ENCODE measurements around the gene KDM4B. TPM values are rescaled to one million over a fixed set of nuclear protein-coding genes. Genes with fewer than 3 reads are reported as not detected.

Gene KDM4B
- total RNA-seq, 1 donor = 22.1 TPM

DNA sequence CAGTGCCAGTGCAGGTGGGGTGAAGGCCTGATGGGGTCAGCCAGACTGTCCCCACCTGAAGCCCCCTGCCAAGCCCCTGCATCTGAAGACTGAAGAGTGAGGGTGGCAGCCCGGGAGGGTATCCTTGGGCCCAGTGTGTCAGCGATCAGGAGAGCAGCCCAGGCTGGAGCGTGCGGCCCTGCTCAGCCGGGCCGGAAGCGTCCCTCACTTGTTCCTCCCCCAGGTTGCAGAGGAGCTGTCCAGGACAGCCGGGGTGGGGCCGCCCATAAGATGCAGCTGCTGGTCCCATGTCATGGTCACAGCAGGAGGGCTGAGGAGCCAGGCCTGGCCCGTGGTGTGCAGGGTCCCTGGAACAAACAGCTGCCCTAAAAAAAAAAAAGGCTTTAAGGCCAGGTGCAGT, 55.4 kb downstream of the KDM4B start:
- peaks cover 70% of the 10 kb centered on the region for H4K20me1 ChIP-seq (ENCODE audit: insufficient read depth, low read length)
- DNase-seq (ENCODE audit: insufficient read length, low spot score, missing footprints) = peak; percentile 14

DNA sequence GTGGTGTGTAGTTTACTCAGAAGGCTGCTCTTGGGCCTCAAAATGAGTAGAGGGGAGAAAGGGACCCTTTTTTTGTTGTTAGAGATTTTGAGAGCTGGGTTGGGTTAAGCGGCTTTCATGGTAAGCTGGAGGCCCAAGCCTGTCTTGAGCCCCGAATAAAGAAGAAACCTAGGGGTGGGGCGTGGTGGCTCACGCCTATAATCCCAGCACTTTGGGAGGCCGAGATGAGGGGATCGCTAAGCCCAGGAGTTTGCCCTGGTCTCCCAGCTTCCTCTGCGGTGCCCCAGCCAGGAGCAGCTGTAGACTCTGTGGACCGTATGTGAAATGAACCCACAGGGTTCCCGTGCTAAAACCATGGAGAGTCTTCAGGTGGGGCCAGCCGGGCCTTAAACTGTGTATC, 56.1 kb downstream of the KDM4B start:
- Histone ChIP-seq H2AFZ (ENCODE audit: low read length) (no peak overlapping the region), H4K20me1 (ENCODE audit: insufficient read depth, low read length) (peaks cover 70% of the 10 kb centered on the region), H3K27ac (ENCODE audit: low read depth, low read length) (no peak overlapping the region)

More for the DNA sequence above, 55.4 kb downstream of the KDM4B start:
- Histone ChIP-seq H2AFZ (ENCODE audit: low read length) (no peak overlapping the region), H3K27me3 (ENCODE audit: insufficient read depth, low read length) (no peaks in the 10 kb centered on the region), H3K4me2 (ENCODE audit: insufficient read depth, low read length) (no peak overlapping the region), H3K9me3 (ENCODE audit: low read depth, low read length) (no peaks in the 10 kb centered on the region), H3K4me1 (ENCODE audit: insufficient read depth, low read length) (no peaks in the 10 kb centered on the region), H3K4me3 (ENCODE audit: insufficient read depth, low read length) (no peak overlapping the region), H3K36me3 (ENCODE audit: insufficient read depth, low read length) (no peaks in the 10 kb centered on the region), H3K79me2 (ENCODE audit: insufficient read depth, low read length) (peaks cover 77% of the 10 kb centered on the region), H3K27ac (ENCODE audit: low read depth, low read length) (no peak overlapping the region)
- TF ChIP-seq, protein P1, sequence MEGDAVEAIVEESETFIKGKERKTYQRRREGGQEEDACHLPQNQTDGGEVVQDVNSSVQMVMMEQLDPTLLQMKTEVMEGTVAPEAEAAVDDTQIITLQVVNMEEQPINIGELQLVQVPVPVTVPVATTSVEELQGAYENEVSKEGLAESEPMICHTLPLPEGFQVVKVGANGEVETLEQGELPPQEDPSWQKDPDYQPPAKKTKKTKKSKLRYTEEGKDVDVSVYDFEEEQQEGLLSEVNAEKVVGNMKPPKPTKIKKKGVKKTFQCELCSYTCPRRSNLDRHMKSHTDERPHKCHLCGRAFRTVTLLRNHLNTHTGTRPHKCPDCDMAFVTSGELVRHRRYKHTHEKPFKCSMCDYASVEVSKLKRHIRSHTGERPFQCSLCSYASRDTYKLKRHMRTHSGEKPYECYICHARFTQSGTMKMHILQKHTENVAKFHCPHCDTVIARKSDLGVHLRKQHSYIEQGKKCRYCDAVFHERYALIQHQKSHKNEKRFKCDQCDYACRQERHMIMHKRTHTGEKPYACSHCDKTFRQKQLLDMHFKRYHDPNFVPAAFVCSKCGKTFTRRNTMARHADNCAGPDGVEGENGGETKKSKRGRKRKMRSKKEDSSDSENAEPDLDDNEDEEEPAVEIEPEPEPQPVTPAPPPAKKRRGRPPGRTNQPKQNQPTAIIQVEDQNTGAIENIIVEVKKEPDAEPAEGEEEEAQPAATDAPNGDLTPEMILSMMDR (IDR thresholded peaks at IDR 0.05; ENCODE audit: extremely low read depth, low read depth, low read length) = no peak

DNA sequence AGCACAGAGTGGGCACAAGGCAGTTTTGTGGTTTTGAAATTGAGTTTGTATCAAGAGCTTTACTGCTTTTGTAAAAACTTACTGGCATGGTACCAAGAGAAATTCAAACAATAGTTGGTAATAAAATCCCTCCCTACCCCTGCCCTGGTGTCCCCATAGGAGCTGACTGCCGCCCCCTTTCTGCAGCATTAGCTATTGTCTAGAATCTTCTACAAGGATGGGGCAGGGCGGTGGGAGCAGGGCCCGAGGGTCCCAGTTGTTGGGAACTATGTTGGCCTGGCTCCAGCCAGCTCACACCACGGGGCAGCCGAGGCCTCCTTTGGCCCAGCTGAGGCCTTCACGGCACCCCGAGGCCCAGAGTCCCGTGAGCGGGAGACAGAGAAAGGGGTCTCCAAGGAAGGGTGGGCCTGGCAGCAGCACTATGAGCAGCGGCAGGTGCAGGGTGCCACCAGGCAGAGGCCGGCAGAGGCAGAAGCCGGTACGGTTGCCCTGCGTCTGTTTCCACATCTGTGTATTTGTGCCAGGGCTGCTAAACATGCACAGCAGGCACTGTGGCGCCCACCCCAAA, 57.9 kb downstream of the KDM4B start:
- DNase-seq (ENCODE audit: insufficient read length, low spot score, missing footprints) = peak; percentile 46
- TF ChIP-seq, protein P1 (IDR thresholded peaks at IDR 0.05; ENCODE audit: extremely low read depth, low read depth, low read length) = peak; percentile 19
- Histone ChIP-seq H3K4me2 (ENCODE audit: insufficient read depth, low read length) (no peak overlapping the region), H4K20me1 (ENCODE audit: insufficient read depth, low read length) (peaks cover 73% of the 10 kb centered on the region), H3K4me3 (ENCODE audit: insufficient read depth, low read length) (no peak overlapping the region), H2AFZ (ENCODE audit: low read length) (no peak overlapping the region), H3K79me2 (ENCODE audit: insufficient read depth, low read length) (peaks cover 86% of the 10 kb centered on the region), H3K27me3 (ENCODE audit: insufficient read depth, low read length) (no peaks in the 10 kb centered on the region), H3K27ac (ENCODE audit: low read depth, low read length) (no peak overlapping the region), H3K36me3 (ENCODE audit: insufficient read depth, low read length) (no peaks in the 10 kb centered on the region), H3K9me3 (ENCODE audit: low read depth, low read length) (no peaks in the 10 kb centered on the region), H3K4me1 (ENCODE audit: insufficient read depth, low read length) (no peaks in the 10 kb centered on the region)

More for the DNA sequence above, 56.1 kb downstream of the KDM4B start:
- Histone ChIP-seq H3K9me3 (ENCODE audit: low read depth, low read length) (no peaks in the 10 kb centered on the region), H3K27me3 (ENCODE audit: insufficient read depth, low read length) (no peaks in the 10 kb centered on the region), H3K4me2 (ENCODE audit: insufficient read depth, low read length) (no peak overlapping the region), H3K36me3 (ENCODE audit: insufficient read depth, low read length) (no peaks in the 10 kb centered on the region), H3K4me3 (ENCODE audit: insufficient read depth, low read length) (no peak overlapping the region), H3K4me1 (ENCODE audit: insufficient read depth, low read length) (no peaks in the 10 kb centered on the region), H3K79me2 (ENCODE audit: insufficient read depth, low read length) (peaks cover 77% of the 10 kb centered on the region)
- DNase-seq (ENCODE audit: insufficient read length, low spot score, missing footprints) = peak; percentile 15
- TF ChIP-seq, protein P1 (IDR thresholded peaks at IDR 0.05; ENCODE audit: extremely low read depth, low read depth, low read length) = no peak

DNA sequence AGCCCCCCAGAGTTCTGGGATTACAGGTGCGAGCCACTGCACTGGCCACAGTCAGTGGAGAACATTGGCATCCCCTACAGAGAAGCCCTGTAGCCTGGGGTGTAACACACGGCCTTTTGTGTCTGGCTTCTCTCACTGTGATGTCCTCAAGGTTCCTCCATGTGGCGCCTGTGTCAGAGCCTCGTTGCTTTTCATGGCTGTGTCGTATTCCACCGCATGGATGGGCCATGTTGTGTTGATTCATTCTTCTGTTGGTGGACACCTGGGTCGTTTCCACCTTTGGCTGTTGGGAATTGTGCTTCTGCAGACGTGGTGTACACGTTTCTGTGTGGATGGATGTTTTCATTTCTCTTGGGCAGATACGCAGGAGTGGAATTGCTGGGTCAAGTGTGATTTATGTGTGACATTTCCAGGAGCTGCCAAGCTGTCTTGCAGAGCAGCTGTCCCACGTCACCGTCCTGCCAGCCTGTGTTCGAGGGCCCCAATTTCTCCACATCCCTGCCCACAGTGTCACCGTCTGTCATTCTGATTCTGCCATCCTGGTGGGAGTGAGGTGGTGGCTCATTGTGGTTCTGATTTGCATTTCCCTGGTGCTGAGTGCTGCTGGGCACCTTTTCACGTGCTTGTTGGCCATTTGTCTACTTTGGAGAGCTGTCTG, 59.4 kb downstream of the KDM4B start:
- peaks cover 4% of the 10 kb centered on the region for H3K36me3 ChIP-seq (ENCODE audit: insufficient read depth, low read length)
- no peak overlapping the region for H3K27ac ChIP-seq (ENCODE audit: low read depth, low read length)
- TF ChIP-seq, protein P1 (IDR thresholded peaks at IDR 0.05; ENCODE audit: extremely low read depth, low read depth, low read length) = no peak
- H3K4me1 ChIP-seq (ENCODE audit: insufficient read depth, low read length) = no peaks in the 10 kb centered on the region
- no peak overlapping the region for H3K4me2 ChIP-seq (ENCODE audit: insufficient read depth, low read length)
- H4K20me1 ChIP-seq (ENCODE audit: insufficient read depth, low read length) = peaks cover 67% of the 10 kb centered on the region
- no peaks in the 10 kb centered on the region for H3K9me3 ChIP-seq (ENCODE audit: low read depth, low read length)
- no peaks in the 10 kb centered on the region for H3K27me3 ChIP-seq (ENCODE audit: insufficient read depth, low read length)
- no peak overlapping the region for H2AFZ ChIP-seq (ENCODE audit: low read length)
- H3K79me2 ChIP-seq (ENCODE audit: insufficient read depth, low read length) = peaks cover 80% of the 10 kb centered on the region
- H3K4me3 ChIP-seq (ENCODE audit: insufficient read depth, low read length) = no peak overlapping the region
- peak; percentile 22 for DNase-seq (ENCODE audit: insufficient read length, low spot score, missing footprints)
